ENCODE results near the gene CHRDL1.
"Not testable (repeated sequence)": the region's sequence is repeated elsewhere in the genome, so short reads cannot be mapped to it uniquely, and the experiment has no call there.

CHRDL1 gene

GRCh38 chrX:110654280-110654679 lies 141.3 kb downstream of the CHRDL1 start:
- not testable (repeated sequence) for DNase-seq

DNA sequence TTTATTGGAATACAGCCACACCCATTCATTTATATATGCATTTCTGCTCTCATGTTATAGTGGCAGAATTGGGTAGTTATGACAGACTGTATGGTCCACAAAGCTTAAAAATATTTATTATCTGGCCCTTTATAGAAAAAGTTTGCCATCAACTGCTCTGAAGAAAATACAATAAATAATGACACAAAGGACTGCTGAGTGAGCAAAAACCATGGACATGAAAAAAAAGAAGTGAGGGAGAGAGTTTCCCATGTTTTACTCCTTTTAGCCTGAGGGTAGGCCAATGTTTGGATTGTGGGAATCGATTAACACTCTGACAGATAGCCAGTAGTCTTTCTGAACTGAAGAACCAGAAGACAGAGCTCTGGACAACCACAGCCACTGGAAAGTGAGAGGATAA lies 149.2 kb downstream of the CHRDL1 start:
- no peak for DNase-seq
